ENCODE data around the gene SLIT3. TPM values are rescaled to one million over a fixed set of nuclear protein-coding genes. Genes with fewer than 3 reads are reported as not detected.
"Not testable (repeated sequence)": the region's sequence is repeated elsewhere in the genome, so short reads cannot be mapped to it uniquely, and the experiment has no call there.

SLIT3 gene
- total RNA-seq, 1 donor from 2014 or later: 52.8 TPM

- TF ChIP-seq CTCF (IDR thresholded peaks at IDR 0.05) (no peak), POLR2AphosphoS5 (IDR thresholded peaks at IDR 0.05; ENCODE audit: insufficient read depth in 1 of 2, low read depth in 1 of 2) (no peak), POLR2A (IDR thresholded peaks at IDR 0.05) (no peak)
- H3K4me1 ChIP-seq: no peaks in the 10 kb centered on the region
- no peak overlapping the region for H3K27ac ChIP-seq
- intact Hi-C loops (cut with DNase I): no loop called here
- no peaks in the 10 kb centered on the region for H3K27me3 ChIP-seq
- DNase-seq (ENCODE audit: extremely low spot score in 2 of 2): no peak
- no peaks in the 10 kb centered on the region for H3K36me3 ChIP-seq
- no peak overlapping the region for H3K4me3 ChIP-seq
- no peaks in the 10 kb centered on the region for H3K9me3 ChIP-seq
Observed at GRCh38 chr5:168642019-168642418, 658.9 kb downstream of the SLIT3 start.

GRCh38 chr5:168638846-168639245, 662.1 kb downstream of the SLIT3 start:
- H3K36me3 ChIP-seq; H3K4me1 ChIP-seq; H3K27me3 ChIP-seq; H3K9me3 ChIP-seq; H3K27ac ChIP-seq; H3K4me3 ChIP-seq; DNase-seq (ENCODE audit: extremely low spot score in 2 of 2); intact Hi-C loops (cut with DNase I): not testable (repeated sequence)

- DNase-seq (ENCODE audit: extremely low spot score in 2 of 2): peak in 1 of 2 donors; percentile 22
- Histone ChIP-seq H3K27me3 (no peaks in the 10 kb centered on the region), H3K36me3 (no peaks in the 10 kb centered on the region), H3K9me3 (no peaks in the 10 kb centered on the region), H3K4me1 (no peaks in the 10 kb centered on the region), H3K27ac (no peak overlapping the region), H3K4me3 (no peak overlapping the region)
- intact Hi-C loops (cut with DNase I): no loop called here
- TF ChIP-seq POLR2AphosphoS5 (IDR thresholded peaks at IDR 0.05; ENCODE audit: insufficient read depth in 1 of 2, low read depth in 1 of 2) (no peak), POLR2A (IDR thresholded peaks at IDR 0.05) (no peak), CTCF (IDR thresholded peaks at IDR 0.05) (no peak)
Observed at GRCh38 chr5:168637793-168638192, 663.1 kb downstream of the SLIT3 start.

GRCh38 chr5:168637281-168637680, 663.7 kb downstream of the SLIT3 start:
- intact Hi-C loops (cut with DNase I): no loop called here
- no peak for TF ChIP-seq POLR2A (IDR thresholded peaks at IDR 0.05)
- no peak for TF ChIP-seq CTCF (IDR thresholded peaks at IDR 0.05)
- TF ChIP-seq POLR2AphosphoS5 (IDR thresholded peaks at IDR 0.05; ENCODE audit: insufficient read depth in 1 of 2, low read depth in 1 of 2): no peak
- no peaks in the 10 kb centered on the region for H3K27me3 ChIP-seq

GRCh38 chr5:168630958-168631357, 670.0 kb downstream of the SLIT3 start:
- DNase-seq (ENCODE audit: extremely low spot score in 2 of 2); H3K27ac ChIP-seq; H3K9me3 ChIP-seq; H3K36me3 ChIP-seq; intact Hi-C loops (cut with DNase I); H3K4me1 ChIP-seq; H3K27me3 ChIP-seq; H3K4me3 ChIP-seq: not testable (repeated sequence)

More at GRCh38 chr5:168637281-168637680, 663.7 kb downstream of the SLIT3 start:
- Histone ChIP-seq H3K36me3 (no peaks in the 10 kb centered on the region), H3K9me3 (no peaks in the 10 kb centered on the region), H3K4me3 (no peak overlapping the region), H3K4me1 (no peaks in the 10 kb centered on the region), H3K27ac (no peak overlapping the region)
- peak in 1 of 2 donors; percentile 11 for DNase-seq (ENCODE audit: extremely low spot score in 2 of 2)

- no peak for TF ChIP-seq POLR2A (IDR thresholded peaks at IDR 0.05)
- no peak for TF ChIP-seq POLR2AphosphoS5 (IDR thresholded peaks at IDR 0.05; ENCODE audit: insufficient read depth in 1 of 2, low read depth in 1 of 2)
- TF ChIP-seq CTCF (IDR thresholded peaks at IDR 0.05): no peak
- no peaks in the 10 kb centered on the region for H3K9me3 ChIP-seq
- H3K4me1 ChIP-seq: no peaks in the 10 kb centered on the region
- intact Hi-C loops (cut with DNase I): no loop called here
- DNase-seq (ENCODE audit: extremely low spot score in 2 of 2): no peak
- H3K27me3 ChIP-seq: no peaks in the 10 kb centered on the region
- no peak overlapping the region for H3K4me3 ChIP-seq
- no peak overlapping the region for H3K27ac ChIP-seq
- H3K36me3 ChIP-seq: no peaks in the 10 kb centered on the region
Observed at GRCh38 chr5:168624850-168625364, 676.0 kb downstream of the SLIT3 start.
